Measurements from ENCODE around the gene TAPBPL. TPM values are rescaled to one million over a fixed set of nuclear protein-coding genes. Genes with fewer than 3 reads are reported as not detected.
A peak's percentile ranks its signal among the peaks of the same experiment; 100 is the strongest.

The TAPBPL gene
- total RNA-seq, 1 donor from 2014 or later = 64.0 TPM

- Mint-ChIP-seq H3K4me3 (peak overlapping the region; percentile 70), H3K9me3 (no peaks in the 10 kb centered on the region), H3K36me3 (ENCODE audit: low read depth) (peaks cover 90% of the 10 kb centered on the region), H3K4me1 (peaks cover 90% of the 10 kb centered on the region), H3K27me3 (no peaks in the 10 kb centered on the region), H3K27ac (peak overlapping the region; percentile 99)
- POLR2A ChIA-PET = interaction anchor here (0.6 to 7.6 kb wide), 19 partner anchors 8 to 481 kb away, joined by 3 to 200 read pairs (median 6); partner anchors contain the start of genes C12orf57, CD27, GAPDH and MRPL51
- CTCF ChIA-PET = interaction anchor here (1.8 to 7.1 kb wide), 4 partner anchors 8 to 76 kb away, joined by 11 to 276 read pairs (median 12); partner anchors contain the start of genes TAPBPL and VAMP1
- ATAC-seq (ENCODE audit: low read depth) (no peak), DNase-seq (no peak)
- intact Hi-C loops (cut with micrococcal nuclease) = loop anchor here (1.0 kb wide), 3 partner anchors 8 to 36 kb away; partner anchors contain the start of gene VAMP1
- TF ChIP-seq, protein P1, sequence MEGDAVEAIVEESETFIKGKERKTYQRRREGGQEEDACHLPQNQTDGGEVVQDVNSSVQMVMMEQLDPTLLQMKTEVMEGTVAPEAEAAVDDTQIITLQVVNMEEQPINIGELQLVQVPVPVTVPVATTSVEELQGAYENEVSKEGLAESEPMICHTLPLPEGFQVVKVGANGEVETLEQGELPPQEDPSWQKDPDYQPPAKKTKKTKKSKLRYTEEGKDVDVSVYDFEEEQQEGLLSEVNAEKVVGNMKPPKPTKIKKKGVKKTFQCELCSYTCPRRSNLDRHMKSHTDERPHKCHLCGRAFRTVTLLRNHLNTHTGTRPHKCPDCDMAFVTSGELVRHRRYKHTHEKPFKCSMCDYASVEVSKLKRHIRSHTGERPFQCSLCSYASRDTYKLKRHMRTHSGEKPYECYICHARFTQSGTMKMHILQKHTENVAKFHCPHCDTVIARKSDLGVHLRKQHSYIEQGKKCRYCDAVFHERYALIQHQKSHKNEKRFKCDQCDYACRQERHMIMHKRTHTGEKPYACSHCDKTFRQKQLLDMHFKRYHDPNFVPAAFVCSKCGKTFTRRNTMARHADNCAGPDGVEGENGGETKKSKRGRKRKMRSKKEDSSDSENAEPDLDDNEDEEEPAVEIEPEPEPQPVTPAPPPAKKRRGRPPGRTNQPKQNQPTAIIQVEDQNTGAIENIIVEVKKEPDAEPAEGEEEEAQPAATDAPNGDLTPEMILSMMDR (IDR thresholded peaks at IDR 0.05) = no peak
Measured at GRCh38 chr12:6462234-6462995, 10.6 kb downstream of the TAPBPL start.

GRCh38 chr12:6463216-6463615 lies 11.4 kb downstream of the TAPBPL start:
- CTCF ChIA-PET = interaction anchor here (0.9 to 7.1 kb wide), 4 partner anchors 12 to 75 kb away, joined by 3 to 276 read pairs (median 23); no protein-coding TSS in a partner anchor
- no peak for DNase-seq
- POLR2A ChIA-PET = interaction anchor here (0.6 to 7.6 kb wide), 8 partner anchors 12 to 76 kb away, joined by 3 to 200 read pairs (median 22); partner anchors contain the start of genes CD27, GAPDH, MRPL51 and TAPBPL
- intact Hi-C loops (cut with micrococcal nuclease) = no loop called here
- Mint-ChIP-seq H3K4me1 (peaks cover 93% of the 10 kb centered on the region), H3K4me3 (no peak overlapping the region), H3K9me3 (no peaks in the 10 kb centered on the region), H3K27ac (peak overlapping the region; percentile 99), H3K36me3 (ENCODE audit: low read depth) (peaks cover 85% of the 10 kb centered on the region), H3K27me3 (no peaks in the 10 kb centered on the region)
- no peak for ATAC-seq (ENCODE audit: low read depth)
- TF ChIP-seq, protein P1 (IDR thresholded peaks at IDR 0.05) = no peak

DNA sequence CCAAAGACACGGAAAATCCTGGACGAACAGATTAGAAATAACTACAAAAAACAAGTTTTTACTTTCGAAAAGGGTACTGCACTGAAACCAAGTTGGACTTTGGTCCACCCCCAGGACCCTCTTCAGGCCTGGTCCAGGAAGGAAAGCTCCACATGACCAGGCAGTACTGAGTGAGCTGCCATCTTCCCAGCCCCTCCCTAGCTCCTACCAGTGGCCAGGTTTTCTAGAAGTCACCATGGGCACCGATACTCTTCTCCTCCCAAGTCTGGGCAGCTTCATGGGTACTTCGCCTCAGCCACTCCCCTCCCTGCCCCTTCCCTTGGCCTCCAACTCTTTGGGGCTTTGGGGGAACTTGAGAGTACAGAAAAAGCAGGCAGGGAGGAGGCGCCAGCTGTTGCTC lies 12.0 kb downstream of the TAPBPL start:
- Mint-ChIP-seq H3K4me1 (peaks cover 93% of the 10 kb centered on the region), H3K27ac (peak overlapping the region; percentile 99), H3K27me3 (no peaks in the 10 kb centered on the region), H3K4me3 (no peak overlapping the region), H3K9me3 (no peaks in the 10 kb centered on the region), H3K36me3 (ENCODE audit: low read depth) (peaks cover 80% of the 10 kb centered on the region)
- no peak for DNase-seq
- ChIA-PET POLR2A (interaction anchor here (0.8 to 7.6 kb wide), 6 partner anchors 13 to 76 kb away, joined by 3 to 200 read pairs (median 76); partner anchors contain the start of genes CD27, GAPDH, MRPL51 and TAPBPL), CTCF (interaction anchor here (0.9 to 7.1 kb wide), 4 partner anchors 13 to 75 kb away, joined by 3 to 276 read pairs (median 23); no protein-coding TSS in a partner anchor)
- intact Hi-C loops (cut with micrococcal nuclease) = no loop called here
- ATAC-seq (ENCODE audit: low read depth) = no peak
- TF ChIP-seq, protein P1 (IDR thresholded peaks at IDR 0.05) = no peak

- ATAC-seq (ENCODE audit: low read depth) (no peak), DNase-seq (no peak)
- H3K27ac Mint-ChIP-seq = peak overlapping the region; percentile 99
- H3K36me3 Mint-ChIP-seq (ENCODE audit: low read depth) = peaks cover 74% of the 10 kb centered on the region
- no peak overlapping the region for H3K4me3 Mint-ChIP-seq
- H3K9me3 Mint-ChIP-seq = no peaks in the 10 kb centered on the region
- no peaks in the 10 kb centered on the region for H3K27me3 Mint-ChIP-seq
- H3K4me1 Mint-ChIP-seq = peaks cover 94% of the 10 kb centered on the region
- intact Hi-C loops (cut with micrococcal nuclease) = no loop called here
- ChIA-PET CTCF (interaction anchor here (0.9 to 7.1 kb wide), 14 partner anchors 13 to 476 kb away, joined by 3 to 276 read pairs (median 8); partner anchors contain the start of genes CD27, MRPL51 and TAPBPL), POLR2A (interaction anchor here (1.0 to 7.6 kb wide), 8 partner anchors 13 to 68 kb away, joined by 5 to 200 read pairs (median 14); partner anchors contain the start of genes CD27, MRPL51 and TAPBPL)
- TF ChIP-seq, protein P1 (IDR thresholded peaks at IDR 0.05) = no peak
Measured at GRCh38 chr12:6464531-6464930, 12.7 kb downstream of the TAPBPL start.

Data from activated B cell treated with CpG ODN at 0.5 μM for 24 hours (primary cell).